Measurements from ENCODE around the gene CSF2.

CSF2 gene

DNA sequence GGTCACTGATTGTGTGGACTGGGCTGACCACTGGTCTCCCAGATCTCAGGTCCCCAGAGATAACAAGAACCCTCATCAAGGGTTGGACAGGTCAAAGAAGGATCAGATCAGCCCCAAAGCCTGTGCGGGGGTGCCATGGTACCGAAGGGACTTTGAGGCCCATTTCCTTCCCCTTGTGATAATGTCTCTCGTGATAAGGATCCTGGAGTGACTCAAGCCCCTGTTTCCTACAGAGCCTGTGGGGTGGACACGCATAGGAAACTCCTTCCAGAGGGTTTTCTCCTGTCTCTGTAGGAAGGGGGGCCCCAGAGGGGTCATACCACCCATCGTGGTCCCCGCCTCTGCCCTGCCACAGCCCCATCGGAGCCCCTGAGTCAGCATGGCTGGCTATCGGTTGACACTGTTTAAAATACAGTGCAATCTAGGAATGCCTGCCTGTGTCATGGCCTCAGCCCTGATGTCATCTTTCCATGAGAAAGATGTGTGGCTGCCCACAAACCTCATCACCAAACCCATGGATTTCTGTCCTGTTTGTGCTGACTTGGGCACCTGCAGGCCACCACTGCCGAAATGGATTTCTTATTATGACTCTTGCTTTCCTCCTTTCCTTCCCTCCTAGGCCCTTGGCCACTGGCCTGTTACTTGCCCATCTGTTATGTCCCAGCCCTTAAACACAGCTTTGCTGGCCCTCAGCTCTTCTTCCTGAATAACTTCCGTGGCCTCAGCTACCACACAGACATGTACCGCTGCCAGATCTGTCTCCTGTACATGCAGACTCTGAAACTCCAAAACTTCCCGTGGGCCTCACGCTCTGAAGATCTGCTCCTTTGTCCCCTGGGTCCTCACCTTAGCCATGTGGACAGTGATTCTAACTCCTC is 2.9 kb upstream of the CSF2 start:
- DNase-seq: peak; percentile 18 to 39 (median 30)

DNA sequence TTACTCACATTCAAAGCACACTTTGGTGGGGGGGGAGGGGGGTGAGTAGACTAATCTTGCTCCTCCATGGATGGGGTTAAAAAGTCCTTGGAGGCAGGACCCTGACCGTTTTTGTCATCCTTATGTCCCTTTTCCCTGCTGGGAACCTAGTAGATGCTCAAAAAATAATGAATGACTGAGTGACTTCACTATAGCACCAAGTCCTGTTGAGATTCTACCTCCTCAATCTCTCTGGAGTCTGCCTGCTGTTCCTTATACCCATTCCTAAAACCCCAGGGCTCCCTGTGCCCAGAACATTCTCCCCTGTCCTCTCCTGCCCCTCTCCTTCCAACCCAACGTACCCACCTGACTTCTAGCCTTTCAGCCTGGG is 2.3 kb upstream of the CSF2 start:
- no peak for DNase-seq

- DNase-seq: no peak
Observed at GRCh38 chr5:132072070-132072469, 1.5 kb upstream of the CSF2 start.

- no peak for DNase-seq
Observed at GRCh38 chr5:132072528-132072927, 1.1 kb upstream of the CSF2 start.

DNA sequence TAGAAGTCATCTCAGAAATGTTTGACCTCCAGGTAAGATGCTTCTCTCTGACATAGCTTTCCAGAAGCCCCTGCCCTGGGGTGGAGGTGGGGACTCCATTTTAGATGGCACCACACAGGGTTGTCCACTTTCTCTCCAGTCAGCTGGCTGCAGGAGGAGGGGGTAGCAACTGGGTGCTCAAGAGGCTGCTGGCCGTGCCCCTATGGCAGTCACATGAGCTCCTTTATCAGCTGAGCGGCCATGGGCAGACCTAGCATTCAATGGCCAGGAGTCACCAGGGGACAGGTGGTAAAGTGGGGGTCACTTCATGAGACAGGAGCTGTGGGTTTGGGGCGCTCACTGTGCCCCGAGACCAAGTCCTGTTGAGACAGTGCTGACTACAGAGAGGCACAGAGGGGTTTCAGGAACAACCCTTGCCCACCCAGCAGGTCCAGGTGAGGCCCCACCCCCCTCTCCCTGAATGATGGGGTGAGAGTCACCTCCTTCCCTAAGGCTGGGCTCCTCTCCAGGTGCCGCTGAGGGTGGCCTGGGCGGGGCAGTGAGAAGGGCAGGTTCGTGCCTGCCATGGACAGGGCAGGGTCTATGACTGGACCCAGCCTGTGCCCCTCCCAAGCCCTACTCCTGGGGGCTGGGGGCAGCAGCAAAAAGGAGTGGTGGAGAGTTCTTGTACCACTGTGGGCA is 642 bp downstream of the CSF2 start:
- no peak for DNase-seq

DNA sequence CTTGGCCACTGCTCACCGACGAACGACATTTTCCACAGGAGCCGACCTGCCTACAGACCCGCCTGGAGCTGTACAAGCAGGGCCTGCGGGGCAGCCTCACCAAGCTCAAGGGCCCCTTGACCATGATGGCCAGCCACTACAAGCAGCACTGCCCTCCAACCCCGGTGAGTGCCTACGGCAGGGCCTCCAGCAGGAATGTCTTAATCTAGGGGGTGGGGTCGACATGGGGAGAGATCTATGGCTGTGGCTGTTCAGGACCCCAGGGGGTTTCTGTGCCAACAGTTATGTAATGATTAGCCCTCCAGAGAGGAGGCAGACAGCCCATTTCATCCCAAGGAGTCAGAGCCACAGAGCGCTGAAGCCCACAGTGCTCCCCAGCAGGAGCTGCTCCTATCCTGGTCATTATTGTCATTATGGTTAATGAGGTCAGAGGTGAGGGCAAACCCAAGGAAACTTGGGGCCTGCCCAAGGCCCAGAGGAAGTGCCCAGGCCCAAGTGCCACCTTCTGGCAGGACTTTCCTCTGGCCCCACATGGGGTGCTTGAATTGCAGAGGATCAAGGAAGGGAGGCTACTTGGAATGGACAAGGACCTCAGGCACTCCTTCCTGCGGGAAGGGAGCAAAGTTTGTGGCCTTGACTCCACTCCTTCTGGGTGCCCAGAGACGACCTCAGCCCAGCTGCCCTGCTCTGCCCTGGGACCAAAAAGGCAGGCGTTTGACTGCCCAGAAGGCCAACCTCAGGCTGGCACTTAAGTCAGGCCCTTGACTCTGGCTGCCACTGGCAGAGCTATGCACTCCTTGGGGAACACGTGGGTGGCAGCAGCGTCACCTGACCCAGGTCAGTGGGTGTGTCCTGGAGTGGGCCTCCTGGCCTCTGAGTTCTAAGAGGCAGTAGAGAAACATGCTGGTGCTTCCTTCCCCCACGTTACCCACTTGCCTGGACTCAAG is 1.5 kb downstream of the CSF2 start:
- peak in 2 of 4 experiments; percentile 16 to 37 for DNase-seq

- no peak for DNase-seq
Observed at GRCh38 chr5:132075719-132076077, 2.1 kb downstream of the CSF2 start.

- no peak for DNase-seq
Observed at GRCh38 chr5:132076202-132076830, 2.7 kb downstream of the CSF2 start.

DNA sequence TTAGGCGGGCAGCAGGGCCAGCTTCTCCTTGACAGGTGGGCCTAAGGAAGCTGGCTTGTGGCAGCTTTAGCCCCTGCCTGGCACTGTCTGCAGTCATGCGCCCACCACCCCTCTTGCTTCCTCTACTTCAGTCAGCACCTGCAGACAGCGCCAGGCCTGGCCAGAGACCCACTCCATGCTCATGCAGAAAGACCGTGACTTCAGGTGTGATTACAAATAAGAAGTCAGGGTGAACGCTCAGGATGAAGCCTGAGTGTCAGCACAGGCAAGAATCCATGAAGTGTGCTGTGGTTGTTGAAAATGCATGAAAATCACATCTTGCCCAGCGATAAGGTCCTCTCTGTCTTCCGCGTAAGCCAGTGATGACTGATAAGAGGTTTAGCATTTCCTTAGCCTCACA is 3.4 kb downstream of the CSF2 start:
- no peak for DNase-seq

DNA sequence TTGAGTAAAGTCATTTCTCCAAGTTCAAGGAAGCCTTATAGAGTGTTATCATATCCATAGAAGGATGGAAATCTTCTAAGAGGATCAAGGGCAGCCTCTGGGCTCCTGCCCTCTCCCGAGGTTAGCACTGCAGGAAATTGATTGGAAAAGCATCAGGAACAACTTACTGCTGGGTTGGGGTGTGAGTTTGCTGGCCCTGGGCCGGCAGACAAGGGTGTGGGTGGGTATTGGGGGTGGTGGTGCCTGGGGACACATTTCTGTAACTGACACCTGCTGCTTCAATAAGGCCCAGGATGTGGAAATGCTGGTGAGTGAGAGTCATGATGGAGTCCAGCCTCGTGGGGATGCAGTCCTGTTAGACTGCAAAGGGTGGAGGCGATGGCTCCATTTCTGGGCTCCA is 5.5 kb downstream of the CSF2 start:
- DNase-seq: no peak

DNA sequence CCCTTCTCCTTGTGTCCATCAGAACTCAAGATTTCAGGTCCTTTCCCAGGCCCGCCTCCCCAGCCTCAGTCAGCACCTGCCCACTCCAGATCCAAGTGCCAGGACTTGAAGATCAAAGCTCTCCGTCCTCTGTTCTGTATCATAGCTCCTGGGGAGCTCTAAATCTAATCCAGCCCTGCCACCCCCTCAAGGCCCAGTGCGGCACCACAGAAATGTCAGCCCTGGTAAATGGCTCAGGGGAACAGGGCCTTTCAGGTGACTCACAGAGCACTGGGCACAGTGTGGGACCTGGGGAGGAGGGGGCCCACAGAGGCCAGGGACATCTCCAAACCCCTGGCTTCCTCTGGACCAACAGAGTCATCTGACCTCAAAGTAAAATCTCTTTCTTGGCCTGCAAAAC is 6.0 kb downstream of the CSF2 start:
- no peak for DNase-seq

DNA sequence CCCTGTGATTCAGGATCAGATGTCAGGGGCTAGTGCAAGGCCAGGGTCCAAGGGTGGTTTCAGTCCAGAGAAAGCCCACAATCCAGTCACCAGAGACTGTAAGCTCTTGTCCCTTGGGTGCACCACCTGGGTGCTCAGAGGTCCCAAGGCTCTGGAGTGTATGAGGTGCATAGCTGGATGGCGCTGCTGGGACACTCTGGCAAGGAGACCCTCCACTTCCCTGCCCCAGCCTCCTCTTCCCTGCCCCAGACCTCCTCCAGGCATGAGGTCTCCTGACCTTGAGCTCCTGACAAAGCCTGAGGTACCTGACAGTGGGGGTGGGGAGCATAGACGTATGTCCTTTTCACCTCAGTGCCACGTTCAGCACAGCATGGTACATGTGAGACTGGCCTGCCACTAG is 7.0 kb downstream of the CSF2 start:
- DNase-seq: no peak

DNA sequence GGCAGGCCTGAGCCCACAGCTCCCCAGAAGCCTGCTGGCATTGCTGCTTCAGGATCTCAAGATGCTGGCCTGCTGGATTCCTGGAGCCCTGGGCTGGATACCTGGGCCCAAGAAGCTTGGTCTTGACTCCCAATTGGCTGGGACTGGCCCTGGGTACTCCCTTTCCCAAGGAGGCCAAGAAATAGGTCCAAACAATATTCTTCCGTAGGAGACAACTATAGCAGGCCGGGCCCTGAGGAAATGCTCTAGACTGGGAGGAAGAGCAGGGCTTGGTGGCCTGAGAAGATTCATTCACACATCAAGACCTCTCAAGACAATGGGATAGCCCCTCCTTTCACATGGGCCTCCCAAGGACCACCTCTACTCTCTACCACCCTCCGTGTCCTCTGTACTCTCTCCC is 7.9 kb downstream of the CSF2 start:
- no peak for DNase-seq

GRCh38 chr5:132082329-132083023 is 8.9 kb downstream of the CSF2 start:
- no peak for DNase-seq

DNA sequence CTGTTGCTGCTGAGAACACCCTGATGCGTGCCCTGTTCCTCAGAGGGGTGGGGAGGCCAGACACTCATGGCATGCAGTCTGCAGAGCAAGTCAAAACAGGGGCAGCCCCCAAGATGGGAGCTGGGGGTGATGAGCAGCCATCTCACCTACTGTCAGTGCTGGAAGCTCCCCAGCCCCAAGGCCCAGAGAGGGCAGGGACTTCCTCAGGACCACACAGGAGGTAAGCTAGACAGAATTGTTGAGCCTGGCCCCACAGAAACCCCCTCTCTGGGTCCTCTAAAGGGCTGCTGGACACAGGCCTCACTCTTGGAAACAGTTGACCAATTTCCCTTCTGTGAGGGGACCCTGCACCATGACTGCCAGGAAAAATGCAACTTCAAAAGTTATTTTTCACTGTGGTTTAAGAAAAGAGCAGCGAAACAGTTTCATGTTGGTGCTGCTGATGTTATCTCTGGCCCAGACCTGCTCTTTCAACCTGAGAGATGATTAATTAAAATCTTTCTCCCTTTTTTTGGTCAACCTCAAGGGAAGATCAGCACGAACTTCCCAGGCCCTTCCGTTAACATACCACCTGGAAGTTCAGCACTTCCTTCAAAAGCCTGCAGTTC is 9.6 kb downstream of the CSF2 start:
- DNase-seq: no peak

DNA sequence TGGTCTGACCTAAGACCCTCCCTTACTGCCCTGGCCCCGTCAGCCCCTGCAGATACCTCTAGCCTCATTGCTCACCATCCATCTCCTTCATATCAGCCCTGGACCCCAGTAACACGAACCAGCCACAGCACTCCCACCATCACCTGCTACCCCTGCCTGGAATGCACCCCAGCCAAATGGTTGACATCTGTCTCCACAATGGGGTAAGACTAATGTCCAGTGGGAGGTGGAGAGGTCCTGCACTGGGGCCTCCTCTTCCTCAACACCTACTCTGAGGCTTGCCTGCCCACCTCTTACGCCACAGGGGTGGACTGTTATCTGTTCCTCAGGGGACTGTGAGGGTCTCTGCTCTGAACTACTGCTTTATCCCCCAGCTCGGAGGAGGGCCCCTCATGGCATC is 12.1 kb downstream of the CSF2 start:
- no peak for DNase-seq

- DNase-seq: peak; percentile 42 to 63 (median 56)
Observed at GRCh38 chr5:132086277-132086794, 12.7 kb downstream of the CSF2 start.

DNA sequence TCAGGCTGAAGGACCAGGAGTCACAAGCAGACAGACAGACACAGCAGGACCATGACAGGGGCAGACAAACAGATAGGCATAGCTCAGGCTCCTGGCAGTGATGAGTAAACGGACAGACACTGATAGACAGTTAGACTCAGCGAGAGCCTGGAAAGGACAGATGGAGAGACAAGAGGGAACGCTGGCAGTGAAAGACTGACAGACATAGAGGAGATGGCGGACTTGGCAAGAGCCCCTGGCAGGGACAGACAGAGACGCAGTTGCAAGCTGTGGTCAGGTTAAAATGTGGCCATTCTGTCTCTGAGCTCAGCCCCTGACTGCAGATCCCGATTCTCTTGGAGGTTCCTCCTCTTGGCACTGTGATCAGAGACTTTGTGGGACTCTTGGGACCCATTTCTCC is 13.6 kb downstream of the CSF2 start:
- no peak for DNase-seq

- DNase-seq: no peak
Observed at GRCh38 chr5:132087661-132088060, 14.1 kb downstream of the CSF2 start.

DNA sequence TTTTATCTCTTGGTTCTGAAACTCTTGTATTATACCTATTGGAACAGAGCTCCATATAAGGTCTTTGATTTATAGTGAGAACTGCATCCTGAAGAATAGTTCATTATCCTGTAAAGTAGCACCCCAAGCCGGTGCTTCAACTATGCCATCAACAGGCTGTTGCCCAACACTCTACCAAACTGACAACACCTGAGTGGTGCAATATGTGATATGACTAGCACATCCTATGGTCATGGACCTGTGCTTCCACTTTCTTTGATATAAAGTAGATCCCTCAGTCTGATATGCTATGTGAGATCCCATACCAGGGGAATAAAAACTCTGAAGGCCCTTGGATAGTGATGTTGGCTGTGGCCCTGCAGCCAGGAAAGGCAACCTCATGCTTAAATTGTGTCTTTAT is 15.8 kb downstream of the CSF2 start:
- no peak for DNase-seq

GRCh38 chr5:132090107-132090506 is 16.5 kb downstream of the CSF2 start:
- no peak for DNase-seq
